ENCODE results near the gene ZNF200. TPM values are rescaled to one million over a fixed set of nuclear protein-coding genes. Genes with fewer than 3 reads are reported as not detected.

Gene ZNF200
- total and polyA plus RNA-seq, 4 donors = 1.8 to 5.3 (median 3.4) TPM

GRCh38 chr16:3246002-3246401 lies 11.0 kb upstream of the ZNF200 start:
- no peak overlapping the region for H3K27ac ChIP-seq (ENCODE audit: low read depth in 1 of 2, low read length in 2 of 2)
- H3K4me3 ChIP-seq (ENCODE audit: low read depth in 1 of 3, low read length in 3 of 3) = no peak overlapping the region
- H3K9ac ChIP-seq (ENCODE audit: low read depth in 1 of 2, low read length in 2 of 2) = no peak overlapping the region
- H3K4me1 ChIP-seq (ENCODE audit: control insufficient read depth in 4 of 4, insufficient read depth in 4 of 4, low read length in 3 of 4) = no peaks in the 10 kb centered on the region
- no peak for DNase-seq (ENCODE audit: low spot score)
- WGBS = 78% methylated on average over 7 of the region's 7 CpGs
- H3K36me3 ChIP-seq (ENCODE audit: control insufficient read depth in 4 of 4, insufficient read depth in 3 of 4, low read depth in 1 of 4, low read length in 3 of 4) = peaks cover 0 to 3% (median 1%) of the 10 kb centered on the region in 4 donors
- TF ChIP-seq, protein P1, sequence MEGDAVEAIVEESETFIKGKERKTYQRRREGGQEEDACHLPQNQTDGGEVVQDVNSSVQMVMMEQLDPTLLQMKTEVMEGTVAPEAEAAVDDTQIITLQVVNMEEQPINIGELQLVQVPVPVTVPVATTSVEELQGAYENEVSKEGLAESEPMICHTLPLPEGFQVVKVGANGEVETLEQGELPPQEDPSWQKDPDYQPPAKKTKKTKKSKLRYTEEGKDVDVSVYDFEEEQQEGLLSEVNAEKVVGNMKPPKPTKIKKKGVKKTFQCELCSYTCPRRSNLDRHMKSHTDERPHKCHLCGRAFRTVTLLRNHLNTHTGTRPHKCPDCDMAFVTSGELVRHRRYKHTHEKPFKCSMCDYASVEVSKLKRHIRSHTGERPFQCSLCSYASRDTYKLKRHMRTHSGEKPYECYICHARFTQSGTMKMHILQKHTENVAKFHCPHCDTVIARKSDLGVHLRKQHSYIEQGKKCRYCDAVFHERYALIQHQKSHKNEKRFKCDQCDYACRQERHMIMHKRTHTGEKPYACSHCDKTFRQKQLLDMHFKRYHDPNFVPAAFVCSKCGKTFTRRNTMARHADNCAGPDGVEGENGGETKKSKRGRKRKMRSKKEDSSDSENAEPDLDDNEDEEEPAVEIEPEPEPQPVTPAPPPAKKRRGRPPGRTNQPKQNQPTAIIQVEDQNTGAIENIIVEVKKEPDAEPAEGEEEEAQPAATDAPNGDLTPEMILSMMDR (IDR thresholded peaks at IDR 0.05; ENCODE audit: low read depth, low read length, missing input control) = no peak
- TF ChIP-seq, protein P2, sequence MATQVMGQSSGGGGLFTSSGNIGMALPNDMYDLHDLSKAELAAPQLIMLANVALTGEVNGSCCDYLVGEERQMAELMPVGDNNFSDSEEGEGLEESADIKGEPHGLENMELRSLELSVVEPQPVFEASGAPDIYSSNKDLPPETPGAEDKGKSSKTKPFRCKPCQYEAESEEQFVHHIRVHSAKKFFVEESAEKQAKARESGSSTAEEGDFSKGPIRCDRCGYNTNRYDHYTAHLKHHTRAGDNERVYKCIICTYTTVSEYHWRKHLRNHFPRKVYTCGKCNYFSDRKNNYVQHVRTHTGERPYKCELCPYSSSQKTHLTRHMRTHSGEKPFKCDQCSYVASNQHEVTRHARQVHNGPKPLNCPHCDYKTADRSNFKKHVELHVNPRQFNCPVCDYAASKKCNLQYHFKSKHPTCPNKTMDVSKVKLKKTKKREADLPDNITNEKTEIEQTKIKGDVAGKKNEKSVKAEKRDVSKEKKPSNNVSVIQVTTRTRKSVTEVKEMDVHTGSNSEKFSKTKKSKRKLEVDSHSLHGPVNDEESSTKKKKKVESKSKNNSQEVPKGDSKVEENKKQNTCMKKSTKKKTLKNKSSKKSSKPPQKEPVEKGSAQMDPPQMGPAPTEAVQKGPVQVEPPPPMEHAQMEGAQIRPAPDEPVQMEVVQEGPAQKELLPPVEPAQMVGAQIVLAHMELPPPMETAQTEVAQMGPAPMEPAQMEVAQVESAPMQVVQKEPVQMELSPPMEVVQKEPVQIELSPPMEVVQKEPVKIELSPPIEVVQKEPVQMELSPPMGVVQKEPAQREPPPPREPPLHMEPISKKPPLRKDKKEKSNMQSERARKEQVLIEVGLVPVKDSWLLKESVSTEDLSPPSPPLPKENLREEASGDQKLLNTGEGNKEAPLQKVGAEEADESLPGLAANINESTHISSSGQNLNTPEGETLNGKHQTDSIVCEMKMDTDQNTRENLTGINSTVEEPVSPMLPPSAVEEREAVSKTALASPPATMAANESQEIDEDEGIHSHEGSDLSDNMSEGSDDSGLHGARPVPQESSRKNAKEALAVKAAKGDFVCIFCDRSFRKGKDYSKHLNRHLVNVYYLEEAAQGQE (IDR thresholded peaks at IDR 0.05) = no peak
- TF ChIP-seq HNF4G (IDR thresholded peaks at IDR 0.05) (no peak), FOXA2 (IDR thresholded peaks at IDR 0.05) (no peak), EGR1 (IDR thresholded peaks at IDR 0.05; ENCODE audit: low read depth in 2 of 2) (no peak), JUND (IDR thresholded peaks at IDR 0.05) (no peak), RAD21 (IDR thresholded peaks at IDR 0.05) (no peak), TAF1 (conservative IDR thresholded peaks at IDR 0.05) (no peak), NR2F2 (IDR thresholded peaks at IDR 0.05) (no peak), HNF4A (conservative IDR thresholded peaks at IDR 0.05) (no peak), FOXA1 (IDR thresholded peaks at IDR 0.05) (no peak), ZBTB33 (IDR thresholded peaks at IDR 0.05) (no peak), YY1 (IDR thresholded peaks at IDR 0.05) (no peak), RXRA (IDR thresholded peaks at IDR 0.05) (no peak), SP1 (IDR thresholded peaks at IDR 0.05) (no peak), ATF3 (IDR thresholded peaks at IDR 0.05) (no peak), GABPA (IDR thresholded peaks at IDR 0.05 in 1 of 2, conservative IDR thresholded peaks at IDR 0.05 in 1 of 2) (no peak)
- TF ChIP-seq, protein P3, sequence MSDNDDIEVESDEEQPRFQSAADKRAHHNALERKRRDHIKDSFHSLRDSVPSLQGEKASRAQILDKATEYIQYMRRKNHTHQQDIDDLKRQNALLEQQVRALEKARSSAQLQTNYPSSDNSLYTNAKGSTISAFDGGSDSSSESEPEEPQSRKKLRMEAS (IDR thresholded peaks at IDR 0.05) = no peak
- peaks cover 0 to 3% (median 1%) of the 10 kb centered on the region in 4 donors for H3K9me3 ChIP-seq (ENCODE audit: control insufficient read depth in 4 of 4, low read length in 3 of 4)
- no peaks in the 10 kb centered on the region for H3K27me3 ChIP-seq (ENCODE audit: control insufficient read depth in 4 of 4, insufficient read depth in 4 of 4, low read length in 3 of 4)
